Caco-2 (cell line): ENCODE data around the gene EMC9. TPM values are rescaled to one million over a fixed set of nuclear protein-coding genes. Genes with fewer than 3 reads are reported as not detected.

ENCODE experiments used
- BruUV-seq: library from RNA; stranded (reverse); fragments of 400-500 nt; replicated peaks from 2 replicates; lab custom pipeline; 2021; lab: Mats Ljungman, UMichigan
- CTCF ChIA-PET: fragments of 300-600 bp; sonication (Branson Sonifier 250); formaldehyde crosslinking; loops from one replicate; lab custom pipeline; 2022; ENCODE audit warnings: antibody characterized with exemption; lab: Charles Lee
- POLR2A ChIA-PET: fragments of 300-600 bp; sonication (Branson Sonifier 250); formaldehyde crosslinking; loops from one replicate; lab custom pipeline; 2022; ENCODE audit warnings: antibody characterized with exemption; lab: Charles Lee
- DNase-seq, 2 experiments: peaks; one replicate each; pipeline versions ENCODE4 v3.0.0 to v3.0.0-alpha.2; 2020 to 2022
- H3K27me3 ChIP-seq: replicated peaks from 2 replicates; pipeline ENCODE4 v1.6.0; 2011; ENCODE audit warnings: low read length; ENCODE audit not compliant: control insufficient read depth, insufficient read depth
- H3K36me3 ChIP-seq: 2 replicates; pipeline ENCODE4 v1.5.1; 2011; ENCODE audit warnings: low read length; ENCODE audit not compliant: control insufficient read depth, insufficient read depth
- H3K4me1 ChIP-seq: fragments of 250-450 bp; sonication (Bioruptor Pico); 2 replicates; pipeline ENCODE4 v1.5.1; 2020; ENCODE audit warnings: mild to moderate bottlenecking
- H3K4me3 ChIP-seq: 2 replicates; pipeline ENCODE4 v1.5.1; 2011; ENCODE audit warnings: low read depth, mild to moderate bottlenecking, control low read depth, low read length
- H3K9me3 ChIP-seq: fragments of 250-450 bp; sonication (Bioruptor Pico); 2 replicates; pipeline ENCODE4 v1.5.1; 2020; ENCODE audit warnings: mild to moderate bottlenecking, moderate library complexity
- H3K27ac Mint-ChIP-seq: one replicate; pipeline ENCODE4 v1.8.0; 2022; ENCODE audit warnings: mixed read lengths; ENCODE audit not compliant: unreplicated experiment
- H3K27me3 Mint-ChIP-seq: one replicate; pipeline ENCODE4 v1.8.0; 2022; ENCODE audit warnings: mixed read lengths; ENCODE audit not compliant: insufficient read depth, unreplicated experiment
- H3K36me3 Mint-ChIP-seq: one replicate; pipeline ENCODE4 v1.8.0; 2022; ENCODE audit warnings: mild to moderate bottlenecking, mixed read lengths; ENCODE audit not compliant: insufficient read depth, unreplicated experiment
- H3K4me1 Mint-ChIP-seq: one replicate; pipeline ENCODE4 v1.8.0; 2022; ENCODE audit warnings: low read depth, mixed read lengths; ENCODE audit not compliant: unreplicated experiment
- H3K4me3 Mint-ChIP-seq: one replicate; pipeline ENCODE4 v1.8.0; 2022; ENCODE audit warnings: mild to moderate bottlenecking, moderate library complexity, mixed read lengths; ENCODE audit not compliant: unreplicated experiment
- H3K9me3 Mint-ChIP-seq: one replicate; pipeline ENCODE4 v1.8.0; 2022; ENCODE audit warnings: mixed read lengths; ENCODE audit not compliant: unreplicated experiment
- intact Hi-C: fragments of 100-400 bp; cut with micrococcal nuclease; formaldehyde crosslinking; loops from one replicate; pipeline ENCODE4 v1.10.0; 2022; ENCODE audit not compliant: unreplicated experiment
- total RNA-seq: library from RNA; stranded (reverse); gene quantifications from 2 replicates; pipeline ENCODE4 v1.2.3, GENCODE V29; 2022
- TF ChIP-seq, protein P1 (sequence below), 2 experiments: fragments of 200-600 bp in 1 of 2; IDR thresholded peaks; 1 replicate in 1 of 2; 2 replicates in 1 of 2; pipeline versions ENCODE4 v1.5.1 to v1.8.0; 2011 to 2022; ENCODE audit warnings: antibody characterized with exemption in 1 of 2, control low read depth in 1 of 2, inconsistent platforms in 1 of 2, low read depth in 1 of 2, low read length in 1 of 2, mild to moderate bottlenecking in 1 of 2, moderate library complexity in 1 of 2; ENCODE audit not compliant: insufficient read depth in 1 of 2, severe bottlenecking in 1 of 2, unreplicated experiment in 1 of 2

Gene EMC9
- total RNA-seq, 1 experiment from 2014 or later = 31.1 TPM

DNA sequence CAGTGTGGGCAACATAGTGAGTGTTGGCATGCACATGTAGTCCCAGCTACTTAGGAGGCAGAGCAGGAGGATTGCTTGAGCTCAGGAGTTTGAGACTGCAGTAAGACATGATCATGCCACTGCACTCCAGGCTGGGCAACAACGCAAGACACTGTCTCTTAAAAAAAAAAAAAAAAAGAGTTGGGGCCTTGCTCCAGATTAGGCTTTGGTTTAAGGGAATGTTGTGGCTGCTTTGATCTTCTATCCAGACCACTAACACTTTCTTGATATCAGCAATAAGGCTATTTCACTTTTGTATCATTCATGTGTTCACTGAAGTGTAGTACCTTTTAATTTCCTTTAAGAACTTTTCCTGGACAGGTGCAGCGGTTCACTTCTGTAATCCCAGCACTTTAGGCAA lies 13.7 kb downstream of the EMC9 start:
- H3K4me1 ChIP-seq = no peaks in the 10 kb centered on the region
- Mint-ChIP-seq H3K27ac (no peak overlapping the region), H3K27me3 (no peaks in the 10 kb centered on the region), H3K36me3 (no peaks in the 10 kb centered on the region), H3K4me3 (no peak overlapping the region), H3K4me1 (no peaks in the 10 kb centered on the region), H3K9me3 (no peaks in the 10 kb centered on the region)
- CTCF ChIA-PET = interaction anchor here (0.6 kb wide), 1 partner anchor 195 kb away, joined by 6 read pairs; no protein-coding TSS in a partner anchor
- POLR2A ChIA-PET = no interaction called here
- no peak overlapping the region for H3K4me3 ChIP-seq
- no peaks in the 10 kb centered on the region for H3K9me3 ChIP-seq
- intact Hi-C loops = no loop called here
- BruUV-seq = no TSS peak
- H3K36me3 ChIP-seq = no peaks in the 10 kb centered on the region; the same call in 1 of the 2 replicates
- TF ChIP-seq, protein P1, sequence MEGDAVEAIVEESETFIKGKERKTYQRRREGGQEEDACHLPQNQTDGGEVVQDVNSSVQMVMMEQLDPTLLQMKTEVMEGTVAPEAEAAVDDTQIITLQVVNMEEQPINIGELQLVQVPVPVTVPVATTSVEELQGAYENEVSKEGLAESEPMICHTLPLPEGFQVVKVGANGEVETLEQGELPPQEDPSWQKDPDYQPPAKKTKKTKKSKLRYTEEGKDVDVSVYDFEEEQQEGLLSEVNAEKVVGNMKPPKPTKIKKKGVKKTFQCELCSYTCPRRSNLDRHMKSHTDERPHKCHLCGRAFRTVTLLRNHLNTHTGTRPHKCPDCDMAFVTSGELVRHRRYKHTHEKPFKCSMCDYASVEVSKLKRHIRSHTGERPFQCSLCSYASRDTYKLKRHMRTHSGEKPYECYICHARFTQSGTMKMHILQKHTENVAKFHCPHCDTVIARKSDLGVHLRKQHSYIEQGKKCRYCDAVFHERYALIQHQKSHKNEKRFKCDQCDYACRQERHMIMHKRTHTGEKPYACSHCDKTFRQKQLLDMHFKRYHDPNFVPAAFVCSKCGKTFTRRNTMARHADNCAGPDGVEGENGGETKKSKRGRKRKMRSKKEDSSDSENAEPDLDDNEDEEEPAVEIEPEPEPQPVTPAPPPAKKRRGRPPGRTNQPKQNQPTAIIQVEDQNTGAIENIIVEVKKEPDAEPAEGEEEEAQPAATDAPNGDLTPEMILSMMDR (IDR thresholded peaks at IDR 0.05; ENCODE audit: insufficient read depth in 1 of 2, low read depth in 1 of 2, low read length in 1 of 2, severe bottlenecking in 1 of 2, unreplicated experiment in 1 of 2) = no peak
- no peak for DNase-seq
- no peaks in the 10 kb centered on the region for H3K27me3 ChIP-seq

DNA sequence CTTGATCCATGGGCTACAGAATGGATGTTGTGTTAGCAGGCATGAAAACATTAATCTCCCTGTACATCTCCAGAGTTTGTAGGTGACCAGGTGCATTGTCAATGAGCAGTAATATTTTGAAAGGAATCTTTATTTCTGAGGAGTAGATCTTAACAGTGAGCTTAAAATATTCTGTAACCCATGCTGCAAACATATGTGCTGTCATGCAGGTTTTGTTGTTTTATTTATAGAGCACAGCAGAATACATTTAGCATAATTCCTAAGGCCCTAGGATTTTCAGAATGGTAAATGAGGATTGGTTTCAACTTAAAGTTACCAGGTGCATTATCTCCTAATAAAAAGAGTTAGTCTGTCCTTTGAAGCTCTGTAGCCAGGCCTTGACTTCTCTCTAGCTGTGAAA lies 14.5 kb downstream of the EMC9 start:
- no peaks in the 10 kb centered on the region for H3K27me3 ChIP-seq
- H3K27ac Mint-ChIP-seq = no peak overlapping the region
- BruUV-seq = no TSS peak
- no peaks in the 10 kb centered on the region for H3K9me3 ChIP-seq
- DNase-seq = no peak
- H3K36me3 Mint-ChIP-seq = no peaks in the 10 kb centered on the region
- intact Hi-C loops = no loop called here
- H3K36me3 ChIP-seq = no peaks in the 10 kb centered on the region; the same call in 1 of the 2 replicates
- H3K4me3 ChIP-seq = no peak overlapping the region
- no peaks in the 10 kb centered on the region for H3K9me3 Mint-ChIP-seq
- TF ChIP-seq, protein P1 (IDR thresholded peaks at IDR 0.05; ENCODE audit: insufficient read depth in 1 of 2, low read depth in 1 of 2, low read length in 1 of 2, severe bottlenecking in 1 of 2, unreplicated experiment in 1 of 2) = no peak
- no peaks in the 10 kb centered on the region for H3K27me3 Mint-ChIP-seq
- no peaks in the 10 kb centered on the region for H3K4me1 ChIP-seq
- ChIA-PET CTCF (interaction anchor here (1.2 kb wide), 2 partner anchors 12 to 18 kb away, joined by 3 to 4 read pairs; partner anchors contain the start of genes DCAF11 and NRL), POLR2A (interaction anchor here (2.8 kb wide), 1 partner anchor 12 kb away, joined by 15 read pairs; the partner anchor contains the start of genes DCAF11 and NRL)
- no peaks in the 10 kb centered on the region for H3K4me1 Mint-ChIP-seq
- no peak overlapping the region for H3K4me3 Mint-ChIP-seq

DNA sequence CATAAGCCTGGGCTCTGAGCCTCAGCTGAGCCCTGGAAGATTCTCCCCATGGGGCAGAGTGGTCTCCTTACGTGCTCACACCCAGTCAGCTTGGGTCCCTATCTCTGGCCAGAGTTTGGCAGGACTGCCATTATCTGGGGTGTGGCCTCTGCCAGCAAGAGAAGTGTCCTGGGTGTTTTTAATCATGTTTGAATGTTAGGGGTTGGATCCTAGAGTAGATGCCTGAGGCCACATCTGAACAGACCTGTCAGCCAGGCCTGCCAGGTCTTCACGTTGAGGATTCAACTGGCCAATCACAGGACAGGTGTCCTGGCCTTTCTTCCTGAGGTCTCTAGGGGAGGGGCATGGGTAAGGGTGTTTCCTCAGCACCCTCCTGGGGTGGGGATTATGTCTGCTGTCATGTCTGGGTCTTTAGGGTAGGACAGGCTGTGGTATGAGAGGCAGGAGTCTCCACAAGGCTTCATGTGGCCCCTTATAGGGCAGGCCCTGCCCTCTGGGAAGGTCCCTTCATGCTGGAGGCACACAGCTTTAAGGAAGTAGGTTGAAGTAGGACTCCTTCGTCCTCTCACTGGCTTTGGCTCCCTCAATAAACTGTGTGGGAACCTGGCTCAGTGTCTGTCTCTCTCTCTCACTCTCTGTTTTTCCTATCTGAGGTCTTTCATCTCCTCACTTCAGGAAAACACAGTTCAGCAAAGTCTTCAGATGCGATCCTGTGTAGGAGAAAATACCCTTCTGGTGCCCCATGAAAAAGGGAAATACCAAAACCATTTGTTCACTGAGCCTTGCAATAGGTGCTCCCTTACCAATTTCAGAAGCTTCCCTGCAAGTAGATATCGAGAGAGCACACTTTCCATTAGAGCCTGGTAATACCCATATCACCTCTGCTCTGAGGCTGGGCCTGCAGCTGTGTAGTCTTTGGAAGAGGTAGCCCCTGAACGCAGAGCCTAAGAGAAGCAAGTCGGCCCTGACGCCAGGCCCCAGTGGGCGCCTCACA lies 17.7 kb downstream of the EMC9 start:
- no peak overlapping the region for H3K4me3 Mint-ChIP-seq

More for the DNA sequence above, 17.7 kb downstream of the EMC9 start:
- ChIA-PET POLR2A (interaction anchor here (2.8 kb wide), 1 partner anchor 9 kb away, joined by 15 read pairs; the partner anchor contains the start of genes DCAF11 and NRL), CTCF (interaction anchor here (0.6 kb wide), 1 partner anchor 1461 kb away, joined by 3 read pairs; no protein-coding TSS in a partner anchor)
- TF ChIP-seq, protein P1 (IDR thresholded peaks at IDR 0.05; ENCODE audit: insufficient read depth in 1 of 2, low read depth in 1 of 2, low read length in 1 of 2, severe bottlenecking in 1 of 2, unreplicated experiment in 1 of 2) = no peak
- no peaks in the 10 kb centered on the region for H3K4me1 ChIP-seq
- Mint-ChIP-seq H3K27me3 (no peaks in the 10 kb centered on the region), H3K36me3 (peaks cover 14% of the 10 kb centered on the region), H3K27ac (no peak overlapping the region), H3K9me3 (no peaks in the 10 kb centered on the region), H3K4me1 (no peaks in the 10 kb centered on the region)
- no peaks in the 10 kb centered on the region for H3K27me3 ChIP-seq
- no peaks in the 10 kb centered on the region for H3K9me3 ChIP-seq
- BruUV-seq = TSS peak; percentile 34
- DNase-seq = no peak
- peaks cover 4% of the 10 kb centered on the region for H3K36me3 ChIP-seq
- H3K4me3 ChIP-seq = no peak overlapping the region
- intact Hi-C loops = no loop called here
